PC-9 (cell line): ENCODE measurements around the gene GPR137. TPM values are rescaled to one million over a fixed set of nuclear protein-coding genes. Genes with fewer than 3 reads are reported as not detected.

Experiments
- BruUV-seq: library from RNA; stranded (reverse); fragments of 400-500 nt; replicated peaks from 2 replicates; lab custom pipeline; 2021; lab: Mats Ljungman, UMichigan
- CTCF ChIA-PET: fragments of 300-600 bp; sonication (Branson Sonifier 250); formaldehyde crosslinking; loops from one replicate; lab custom pipeline; 2022; ENCODE audit warnings: antibody characterized with exemption; lab: Charles Lee
- POLR2A ChIA-PET: fragments of 300-600 bp; sonication (Branson Sonifier 250); formaldehyde crosslinking; loops from one replicate; lab custom pipeline; 2022; ENCODE audit warnings: antibody characterized with exemption; ENCODE audit not compliant: unreplicated experiment; lab: Charles Lee
- DNase-seq, 2 experiments: peaks; one replicate each; pipeline versions ENCODE4 v3.0.0 to v3.0.0-alpha.2; 2015 to 2022; ENCODE audit warnings: mixed read lengths in 1 of 2
- H2AFZ ChIP-seq: fragments of 200-600 bp; sonication (generic); 2 replicates; pipeline ENCODE4 v1.8.1; 2017; ENCODE audit warnings: antibody characterized with exemption
- H3F3A ChIP-seq: fragments of 200-600 bp; sonication (generic); 2 replicates; pipeline ENCODE4 v1.8.1; 2017; ENCODE audit warnings: antibody characterized with exemption, mild to moderate bottlenecking, low read depth; ENCODE audit not compliant: insufficient read depth
- H3K27ac ChIP-seq: fragments of 200-600 bp; sonication (generic); 2 replicates; pipeline ENCODE4 v1.6.1; 2016; ENCODE audit warnings: mixed run types
- H3K27me3 ChIP-seq: fragments of 200-600 bp; sonication (generic); 2 replicates; pipeline ENCODE4 v1.6.1; 2016; ENCODE audit warnings: low read depth, mixed run types; ENCODE audit not compliant: insufficient read depth
- H3K36me3 ChIP-seq: fragments of 200-600 bp; sonication (generic); 2 replicates; pipeline ENCODE4 v1.6.1; 2016; ENCODE audit warnings: low read depth, mixed run types
- H3K4me1 ChIP-seq: fragments of 200-600 bp; sonication (generic); replicated peaks from 2 replicates; pipeline ENCODE4 v1.6.1; 2016; ENCODE audit warnings: mixed run types; ENCODE audit not compliant: insufficient read depth
- H3K4me2 ChIP-seq: fragments of 200-600 bp; sonication (generic); 2 replicates; pipeline ENCODE4 v1.6.1; 2017; ENCODE audit warnings: mixed run types
- H3K4me3 ChIP-seq: fragments of 200-600 bp; sonication (generic); 2 replicates; pipeline ENCODE4 v1.6.1; 2016; ENCODE audit warnings: mixed run types
- H3K79me2 ChIP-seq: fragments of 200-600 bp; sonication (generic); 2 replicates; pipeline ENCODE4 v1.6.1; 2017; ENCODE audit warnings: low read depth, mixed run types
- H3K9me2 ChIP-seq: fragments of 200-600 bp; sonication (generic); 2 replicates; pipeline ENCODE4 v1.8.1; 2017; ENCODE audit warnings: mild to moderate bottlenecking; ENCODE audit not compliant: insufficient read depth
- H3K9me3 ChIP-seq: fragments of 200-600 bp; sonication (generic); 2 replicates; pipeline ENCODE4 v1.8.1; 2016; ENCODE audit warnings: low read depth; ENCODE audit not compliant: insufficient read depth
- H4K20me1 ChIP-seq: fragments of 200-600 bp; sonication (generic); 2 replicates; pipeline ENCODE4 v1.8.1; 2017; ENCODE audit not compliant: insufficient read depth
- EZH2 ChIP-seq: fragments of 200-600 bp; sonication (generic); IDR thresholded peaks from 2 replicates; pipeline ENCODE4 v1.8.0; 2017; ENCODE audit warnings: antibody characterized with exemption, low read depth
- intact Hi-C: fragments of 100-400 bp; cut with micrococcal nuclease; formaldehyde crosslinking; loops from one replicate; pipeline ENCODE4 v1.10.0; 2022; ENCODE audit not compliant: unreplicated experiment
- total RNA-seq: library from RNA; stranded (reverse); gene quantifications from 2 replicates; pipeline ENCODE4 v1.2.3, GENCODE V29; 2021
- TF ChIP-seq, protein P1 (sequence below): fragments of 200-600 bp; sonication (generic); conservative IDR thresholded peaks from 2 replicates; pipeline ENCODE4 v1.6.1; 2017; ENCODE audit warnings: mixed run types, antibody characterized with exemption, mild to moderate bottlenecking, moderate library complexity

The GPR137 gene
- total RNA-seq, 1 experiment from 2014 or later = 72.8 TPM

DNA sequence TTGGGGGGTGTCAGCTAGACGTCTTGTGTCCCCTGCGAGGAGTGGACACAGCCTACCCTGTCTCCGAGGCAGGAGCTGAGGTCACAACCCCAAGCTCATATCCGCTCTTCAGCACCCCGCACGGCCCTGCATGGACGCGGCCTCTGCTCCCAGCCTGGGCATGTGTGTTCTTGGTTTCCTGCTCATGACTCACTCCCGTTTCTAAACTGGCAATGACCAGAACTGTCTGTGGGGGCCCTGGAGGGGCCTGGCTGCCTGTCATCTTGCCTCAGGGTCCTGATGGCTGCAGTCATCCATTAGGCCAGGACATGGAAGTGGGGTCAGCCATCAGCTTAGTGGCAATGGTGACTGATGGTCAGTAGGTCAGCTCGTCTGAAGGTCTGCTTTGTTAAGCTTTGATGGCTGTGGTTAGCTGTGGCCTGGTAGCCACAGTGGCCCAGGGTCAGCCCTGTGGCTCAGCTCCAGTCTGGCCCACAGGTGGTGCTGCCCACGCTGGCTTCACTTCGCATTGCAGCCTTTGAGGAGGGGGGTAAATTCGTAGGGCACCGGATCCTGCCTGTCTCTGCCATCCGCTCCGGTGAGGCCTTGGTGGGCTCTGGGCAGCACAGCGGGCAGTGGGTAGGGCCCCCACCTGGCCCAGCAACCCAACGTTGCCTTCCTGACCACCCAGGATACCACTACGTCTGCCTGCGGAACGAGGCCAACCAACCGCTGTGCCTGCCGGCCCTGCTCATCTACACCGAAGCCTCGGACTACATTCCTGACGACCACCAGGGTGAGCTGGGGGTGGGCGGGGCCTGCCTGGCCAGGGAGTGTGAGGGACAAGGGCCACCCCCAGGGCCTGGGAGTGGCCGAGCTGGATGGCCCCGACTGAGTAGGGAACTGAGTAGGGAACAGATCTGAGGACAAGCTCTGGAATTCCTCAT is 22.4 kb upstream of the GPR137 start:
- Histone ChIP-seq H3K79me2 (no peaks in the 10 kb centered on the region), H3K27ac (no peak overlapping the region), H2AFZ (no peak overlapping the region), H3K4me2 (no peak overlapping the region), H3F3A (peaks cover 19% of the 10 kb centered on the region), H3K27me3 (no peaks in the 10 kb centered on the region), H3K4me3 (no peak overlapping the region), H3K36me3 (peaks cover 9% of the 10 kb centered on the region; the same call in 1 of the 2 replicates), H3K4me1 (peaks cover 8% of the 10 kb centered on the region), H4K20me1 (no peaks in the 10 kb centered on the region), H3K9me3 (no peaks in the 10 kb centered on the region), H3K9me2 (no peaks in the 10 kb centered on the region)
- BruUV-seq = no TSS peak
- POLR2A ChIA-PET = no interaction called here
- peak in 1 of 2 experiments; percentile 31 for DNase-seq
- TF ChIP-seq, protein P1, sequence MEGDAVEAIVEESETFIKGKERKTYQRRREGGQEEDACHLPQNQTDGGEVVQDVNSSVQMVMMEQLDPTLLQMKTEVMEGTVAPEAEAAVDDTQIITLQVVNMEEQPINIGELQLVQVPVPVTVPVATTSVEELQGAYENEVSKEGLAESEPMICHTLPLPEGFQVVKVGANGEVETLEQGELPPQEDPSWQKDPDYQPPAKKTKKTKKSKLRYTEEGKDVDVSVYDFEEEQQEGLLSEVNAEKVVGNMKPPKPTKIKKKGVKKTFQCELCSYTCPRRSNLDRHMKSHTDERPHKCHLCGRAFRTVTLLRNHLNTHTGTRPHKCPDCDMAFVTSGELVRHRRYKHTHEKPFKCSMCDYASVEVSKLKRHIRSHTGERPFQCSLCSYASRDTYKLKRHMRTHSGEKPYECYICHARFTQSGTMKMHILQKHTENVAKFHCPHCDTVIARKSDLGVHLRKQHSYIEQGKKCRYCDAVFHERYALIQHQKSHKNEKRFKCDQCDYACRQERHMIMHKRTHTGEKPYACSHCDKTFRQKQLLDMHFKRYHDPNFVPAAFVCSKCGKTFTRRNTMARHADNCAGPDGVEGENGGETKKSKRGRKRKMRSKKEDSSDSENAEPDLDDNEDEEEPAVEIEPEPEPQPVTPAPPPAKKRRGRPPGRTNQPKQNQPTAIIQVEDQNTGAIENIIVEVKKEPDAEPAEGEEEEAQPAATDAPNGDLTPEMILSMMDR = no peak
- no peak for TF ChIP-seq EZH2
- CTCF ChIA-PET = no interaction called here
- intact Hi-C loops = no loop called here

GRCh38 chr11:64263947-64264317 is 21.7 kb upstream of the GPR137 start:
- no peaks in the 10 kb centered on the region for H3K27me3 ChIP-seq
- CTCF ChIA-PET = interaction anchor here (0.6 kb wide), 1 partner anchor 919 kb away, joined by 8 read pairs; no protein-coding TSS in a partner anchor

GRCh38 chr11:64264371-64264852 is 21.2 kb upstream of the GPR137 start:
- peaks cover 28% of the 10 kb centered on the region for H3F3A ChIP-seq
- no peaks in the 10 kb centered on the region for H4K20me1 ChIP-seq
- peaks cover 14% of the 10 kb centered on the region for H3K4me1 ChIP-seq
- TF ChIP-seq, protein P1 = no peak
- no peak for TF ChIP-seq EZH2
- ChIA-PET POLR2A (no interaction called here), CTCF (interaction anchor here (0.6 kb wide), 1 partner anchor 918 kb away, joined by 8 read pairs; no protein-coding TSS in a partner anchor)
- H3K36me3 ChIP-seq = peaks cover 9% of the 10 kb centered on the region; the same call in 1 of the 2 replicates
- no peak overlapping the region for H3K27ac ChIP-seq
- H2AFZ ChIP-seq = no peak overlapping the region
- H3K4me2 ChIP-seq = no peak overlapping the region
- DNase-seq = peak in 1 of 2 experiments; percentile 28
- no TSS peak for BruUV-seq
- no peaks in the 10 kb centered on the region for H3K9me3 ChIP-seq
- intact Hi-C loops = no loop called here
- H3K9me2 ChIP-seq = no peaks in the 10 kb centered on the region
- H3K4me3 ChIP-seq = no peak overlapping the region
- no peaks in the 10 kb centered on the region for H3K27me3 ChIP-seq
- H3K79me2 ChIP-seq = no peaks in the 10 kb centered on the region

More at GRCh38 chr11:64263947-64264317, 21.7 kb upstream of the GPR137 start:
- Histone ChIP-seq H3K4me2 (no peak overlapping the region), H3F3A (peaks cover 25% of the 10 kb centered on the region), H3K4me1 (peaks cover 14% of the 10 kb centered on the region), H3K9me2 (no peaks in the 10 kb centered on the region), H3K4me3 (no peak overlapping the region), H4K20me1 (no peaks in the 10 kb centered on the region), H3K36me3 (peaks cover 9% of the 10 kb centered on the region; the same call in 1 of the 2 replicates), H3K27ac (no peak overlapping the region), H3K79me2 (no peaks in the 10 kb centered on the region), H3K9me3 (no peaks in the 10 kb centered on the region), H2AFZ (no peak overlapping the region)
- TF ChIP-seq EZH2 = no peak
- TF ChIP-seq, protein P1 = no peak
- intact Hi-C loops = no loop called here
- DNase-seq = no peak
- POLR2A ChIA-PET = no interaction called here
- BruUV-seq = no TSS peak
